K562 (cell line): ENCODE data around the gene ARMH1. TPM values are rescaled to one million over a fixed set of nuclear protein-coding genes. Genes with fewer than 3 reads are reported as not detected.

Experiments used
- FOXA3 ChIP-seq, 2 experiments: fragments of 450-650 bp in 1 of 2; sonication (generic) in 1 of 2; formaldehyde crosslinking; IDR thresholded peaks in 1 of 2; conservative IDR thresholded peaks in 1 of 2; 2 replicates each; pipeline versions ENCODE4 v1.4.0 to v1.8.0; 2020 to 2022; ENCODE audit warnings: mild to moderate bottlenecking in 2 of 2, missing genetic modification reagents in 1 of 2
- MAFG ChIP-seq: fragments of 450-650 bp; conservative IDR thresholded peaks from 2 replicates; pipeline ENCODE4 v1.6.1; 2016; ENCODE audit warnings: missing genetic modification characterization, missing compliant biosample characterization
- SIRT6 ChIP-seq: IDR thresholded peaks from one replicate; pipeline ENCODE4 v1.6.1; 2012; ENCODE audit warnings: low read depth, mild to moderate bottlenecking, control low read depth, inconsistent platforms, low read length, moderate library complexity
- SRSF3 ChIP-seq: fragments of 200-400 bp; formaldehyde crosslinking; IDR thresholded peaks from 2 replicates; pipeline ENCODE4 v1.6.1; 2016; ENCODE audit warnings: mild to moderate bottlenecking, low read length, moderate library complexity; ENCODE audit not compliant: insufficient read depth
- TCF7L2 ChIP-seq: fragments of 150-350 bp; IDR thresholded peaks from 2 replicates; pipeline ENCODE4 v1.6.1; 2016; ENCODE audit warnings: low read depth, mild to moderate bottlenecking, low read length, moderate library complexity
- ZNF780A ChIP-seq: fragments of 250-450 bp; sonication (Bioruptor Pico); IDR thresholded peaks from 2 replicates; pipeline ENCODE4 v1.5.0; 2021; ENCODE audit warnings: mild to moderate bottlenecking
- polyA plus RNA-seq, 8 experiments: library from polyadenylated mRNA; depleted of rRNA in 4 of 8; stranded (reverse) in 5 of 8; unstranded in 3 of 8; fragments of >200 nt; fragmentation: Nextera tagmentation in 2 of 8; fragmentation: Illumina TruSeq in 1 of 8; extraction: Ambion mirVana in 2 of 8; extraction: Trizol in 1 of 8; gene quantifications; 2 replicates each; pipeline versions ENCODE4 v1.2.1 to v1.2.3, GENCODE V29; 2011 to 2014; ENCODE audit warnings: inconsistent platforms in 1 of 8, missing spikeins in 1 of 8
- total RNA-seq, 7 experiments: library from RNA; depleted of rRNA in 6 of 7; stranded (reverse); fragments of >200 nt in 6 of 7; fragmentation: Illumina TruSeq in 2 of 7; extraction: Trizol in 2 of 7; gene quantifications; 2 replicates each; pipeline versions ENCODE4 v1.2.1 to v1.2.3, GENCODE V29; 2011 to 2021; ENCODE audit warnings: low replicate concordance in 1 of 7
- TF ChIP-seq, protein P1 (sequence below): sonication (generic); formaldehyde crosslinking; IDR thresholded peaks from 2 replicates; pipeline ENCODE4 v1.8.0; 2022; ENCODE audit warnings: missing genetic modification reagents, mild to moderate bottlenecking, moderate library complexity, borderline replicate concordance
- TF ChIP-seq, protein P2 (sequence below): IDR thresholded peaks from 2 replicates; pipeline ENCODE4 v1.6.1; 2011; ENCODE audit not compliant: insufficient read length; ENCODE audit errors: extremely low read depth
- TF ChIP-seq, protein P3 (sequence below), 2 experiments: fragments of 450-650 bp; formaldehyde crosslinking in 1 of 2; IDR thresholded peaks; 2 replicates each; pipeline versions ENCODE4 v1.4.0 to v1.6.1; 2014 to 2020; ENCODE audit warnings: mild to moderate bottlenecking in 2 of 2, borderline replicate concordance in 1 of 2, low read depth in 1 of 2
- TF ChIP-seq, protein P4 (sequence below): sonication (generic); formaldehyde crosslinking; IDR thresholded peaks from 2 replicates; pipeline ENCODE4 v1.8.0; 2022; ENCODE audit warnings: mild to moderate bottlenecking, low read depth, missing genetic modification reagents
- TF ChIP-seq, protein P5 (sequence below): sonication (generic); formaldehyde crosslinking; IDR thresholded peaks from 2 replicates; pipeline ENCODE4 v1.8.0; 2022; ENCODE audit warnings: mild to moderate bottlenecking, missing genetic modification reagents

Gene ARMH1
- total and polyA plus RNA-seq, 9 of the 15 experiments (the other 6 are each of a cell fraction or from before 2014, with no cell fraction given): 0.41 TPM; not detected in 8

DNA sequence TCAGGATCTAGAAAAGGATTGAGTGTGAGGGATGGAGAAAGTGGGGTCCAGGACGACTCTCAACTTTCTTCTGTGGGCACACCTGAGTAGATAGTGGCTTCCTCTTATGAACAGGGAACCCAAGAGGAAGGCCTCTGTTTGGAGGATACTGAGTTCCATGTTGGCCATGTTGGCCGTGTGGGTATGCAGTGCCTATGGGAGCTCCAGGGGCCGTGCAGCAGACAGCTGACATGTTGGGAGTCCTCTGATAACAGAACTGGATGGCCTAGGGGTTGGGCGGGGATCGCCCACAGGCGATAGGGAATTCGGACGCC is 43.2 kb upstream of the ARMH1 start (continued):
- TF ChIP-seq, protein P1, sequence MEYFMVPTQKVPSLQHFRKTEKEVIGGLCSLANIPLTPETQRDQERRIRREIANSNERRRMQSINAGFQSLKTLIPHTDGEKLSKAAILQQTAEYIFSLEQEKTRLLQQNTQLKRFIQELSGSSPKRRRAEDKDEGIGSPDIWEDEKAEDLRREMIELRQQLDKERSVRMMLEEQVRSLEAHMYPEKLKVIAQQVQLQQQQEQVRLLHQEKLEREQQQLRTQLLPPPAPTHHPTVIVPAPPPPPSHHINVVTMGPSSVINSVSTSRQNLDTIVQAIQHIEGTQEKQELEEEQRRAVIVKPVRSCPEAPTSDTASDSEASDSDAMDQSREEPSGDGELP (CRISPR knock-in tag): peak; percentile 87
- 0 out of 2 replicates have a peak, but pooled peaks have one; percentile 71 for TF ChIP-seq SRSF3
- no peak for TF ChIP-seq TCF7L2
- no peak for TF ChIP-seq MAFG (tag)
- TF ChIP-seq, protein P2, sequence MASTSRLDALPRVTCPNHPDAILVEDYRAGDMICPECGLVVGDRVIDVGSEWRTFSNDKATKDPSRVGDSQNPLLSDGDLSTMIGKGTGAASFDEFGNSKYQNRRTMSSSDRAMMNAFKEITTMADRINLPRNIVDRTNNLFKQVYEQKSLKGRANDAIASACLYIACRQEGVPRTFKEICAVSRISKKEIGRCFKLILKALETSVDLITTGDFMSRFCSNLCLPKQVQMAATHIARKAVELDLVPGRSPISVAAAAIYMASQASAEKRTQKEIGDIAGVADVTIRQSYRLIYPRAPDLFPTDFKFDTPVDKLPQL: no peak
- TF ChIP-seq, protein P3, sequence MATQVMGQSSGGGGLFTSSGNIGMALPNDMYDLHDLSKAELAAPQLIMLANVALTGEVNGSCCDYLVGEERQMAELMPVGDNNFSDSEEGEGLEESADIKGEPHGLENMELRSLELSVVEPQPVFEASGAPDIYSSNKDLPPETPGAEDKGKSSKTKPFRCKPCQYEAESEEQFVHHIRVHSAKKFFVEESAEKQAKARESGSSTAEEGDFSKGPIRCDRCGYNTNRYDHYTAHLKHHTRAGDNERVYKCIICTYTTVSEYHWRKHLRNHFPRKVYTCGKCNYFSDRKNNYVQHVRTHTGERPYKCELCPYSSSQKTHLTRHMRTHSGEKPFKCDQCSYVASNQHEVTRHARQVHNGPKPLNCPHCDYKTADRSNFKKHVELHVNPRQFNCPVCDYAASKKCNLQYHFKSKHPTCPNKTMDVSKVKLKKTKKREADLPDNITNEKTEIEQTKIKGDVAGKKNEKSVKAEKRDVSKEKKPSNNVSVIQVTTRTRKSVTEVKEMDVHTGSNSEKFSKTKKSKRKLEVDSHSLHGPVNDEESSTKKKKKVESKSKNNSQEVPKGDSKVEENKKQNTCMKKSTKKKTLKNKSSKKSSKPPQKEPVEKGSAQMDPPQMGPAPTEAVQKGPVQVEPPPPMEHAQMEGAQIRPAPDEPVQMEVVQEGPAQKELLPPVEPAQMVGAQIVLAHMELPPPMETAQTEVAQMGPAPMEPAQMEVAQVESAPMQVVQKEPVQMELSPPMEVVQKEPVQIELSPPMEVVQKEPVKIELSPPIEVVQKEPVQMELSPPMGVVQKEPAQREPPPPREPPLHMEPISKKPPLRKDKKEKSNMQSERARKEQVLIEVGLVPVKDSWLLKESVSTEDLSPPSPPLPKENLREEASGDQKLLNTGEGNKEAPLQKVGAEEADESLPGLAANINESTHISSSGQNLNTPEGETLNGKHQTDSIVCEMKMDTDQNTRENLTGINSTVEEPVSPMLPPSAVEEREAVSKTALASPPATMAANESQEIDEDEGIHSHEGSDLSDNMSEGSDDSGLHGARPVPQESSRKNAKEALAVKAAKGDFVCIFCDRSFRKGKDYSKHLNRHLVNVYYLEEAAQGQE (IDR thresholded peaks at IDR 0.05; ENCODE audit: borderline replicate concordance): no peak
- TF ChIP-seq, protein P3 (CRISPR knock-in tag; IDR thresholded peaks at IDR 0.05; ENCODE audit: low read depth): no peak
- TF ChIP-seq, protein P4, sequence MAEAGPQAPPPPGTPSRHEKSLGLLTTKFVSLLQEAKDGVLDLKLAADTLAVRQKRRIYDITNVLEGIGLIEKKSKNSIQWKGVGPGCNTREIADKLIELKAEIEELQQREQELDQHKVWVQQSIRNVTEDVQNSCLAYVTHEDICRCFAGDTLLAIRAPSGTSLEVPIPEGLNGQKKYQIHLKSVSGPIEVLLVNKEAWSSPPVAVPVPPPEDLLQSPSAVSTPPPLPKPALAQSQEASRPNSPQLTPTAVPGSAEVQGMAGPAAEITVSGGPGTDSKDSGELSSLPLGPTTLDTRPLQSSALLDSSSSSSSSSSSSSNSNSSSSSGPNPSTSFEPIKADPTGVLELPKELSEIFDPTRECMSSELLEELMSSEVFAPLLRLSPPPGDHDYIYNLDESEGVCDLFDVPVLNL: no peak
- 0 out of 4 replicates have a peak, but pooled peaks of 1 of the 2 experiments have one; percentile 41 for TF ChIP-seq FOXA3 (CRISPR knock-in tag; conservative IDR thresholded peaks at IDR 0.05 in 1 of 2, IDR thresholded peaks at IDR 0.05 in 1 of 2)
- TF ChIP-seq ZNF780A (CRISPR knock-in tag): no peak
- TF ChIP-seq, protein P5, sequence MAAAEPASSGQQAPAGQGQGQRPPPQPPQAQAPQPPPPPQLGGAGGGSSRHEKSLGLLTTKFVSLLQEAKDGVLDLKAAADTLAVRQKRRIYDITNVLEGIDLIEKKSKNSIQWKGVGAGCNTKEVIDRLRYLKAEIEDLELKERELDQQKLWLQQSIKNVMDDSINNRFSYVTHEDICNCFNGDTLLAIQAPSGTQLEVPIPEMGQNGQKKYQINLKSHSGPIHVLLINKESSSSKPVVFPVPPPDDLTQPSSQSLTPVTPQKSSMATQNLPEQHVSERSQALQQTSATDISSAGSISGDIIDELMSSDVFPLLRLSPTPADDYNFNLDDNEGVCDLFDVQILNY (CRISPR knock-in tag): 0 out of 2 replicates have a peak, but pooled peaks have one; percentile 13
- TF ChIP-seq SIRT6: peak; percentile 56
